Measurements from ENCODE around the gene HSF4. TPM values are rescaled to one million over a fixed set of nuclear protein-coding genes. Genes with fewer than 3 reads are reported as not detected.
A peak's percentile ranks its signal among the peaks of the same experiment; 100 is the strongest.

The HSF4 gene
- total RNA-seq, 1 donor from 2014 or later = 11.1 TPM

- Mint-ChIP-seq H3K27me3 (peaks cover 22% of the 10 kb centered on the region), H3K4me3 (no peak overlapping the region), H3K36me3 (peaks cover 23% of the 10 kb centered on the region), H3K4me1 (ENCODE audit: unreplicated experiment) (no peaks in the 10 kb centered on the region), H3K9me3 (no peaks in the 10 kb centered on the region), H3K27ac (no peak overlapping the region)
- TF ChIP-seq CTCF (conservative IDR thresholded peaks at IDR 0.05) = no peak
- DNase-seq (ENCODE audit: extremely low spot score, unreplicated experiment) = no peak
Measured at GRCh38 chr16:67147437-67148140, 17.0 kb upstream of the HSF4 start.

GRCh38 chr16:67148221-67148620 lies 16.3 kb upstream of the HSF4 start:
- Mint-ChIP-seq H3K36me3 (peaks cover 23% of the 10 kb centered on the region), H3K27ac (no peak overlapping the region), H3K9me3 (no peaks in the 10 kb centered on the region), H3K27me3 (peaks cover 29% of the 10 kb centered on the region), H3K4me3 (peak overlapping the region; percentile 37), H3K4me1 (ENCODE audit: unreplicated experiment) (no peaks in the 10 kb centered on the region)
- TF ChIP-seq CTCF (conservative IDR thresholded peaks at IDR 0.05) = no peak
- no peak for DNase-seq (ENCODE audit: extremely low spot score, unreplicated experiment)

GRCh38 chr16:67148656-67149275 lies 15.8 kb upstream of the HSF4 start:
- Mint-ChIP-seq H3K36me3 (peaks cover 20% of the 10 kb centered on the region), H3K9me3 (no peaks in the 10 kb centered on the region), H3K4me3 (peak overlapping the region; percentile 37), H3K27me3 (peaks cover 34% of the 10 kb centered on the region), H3K4me1 (ENCODE audit: unreplicated experiment) (no peaks in the 10 kb centered on the region), H3K27ac (no peak overlapping the region)
- no peak for DNase-seq (ENCODE audit: extremely low spot score, unreplicated experiment)
- TF ChIP-seq CTCF (conservative IDR thresholded peaks at IDR 0.05) = no peak

GRCh38 chr16:67149276-67150046 lies 15.1 kb upstream of the HSF4 start:
- peaks cover 41% of the 10 kb centered on the region for H3K27me3 Mint-ChIP-seq
- TF ChIP-seq CTCF (conservative IDR thresholded peaks at IDR 0.05) = no peak
- H3K36me3 Mint-ChIP-seq = peaks cover 16% of the 10 kb centered on the region
- H3K4me3 Mint-ChIP-seq = peak overlapping the region; percentile 37
- no peak overlapping the region for H3K27ac Mint-ChIP-seq
- H3K4me1 Mint-ChIP-seq (ENCODE audit: unreplicated experiment) = no peaks in the 10 kb centered on the region
- no peaks in the 10 kb centered on the region for H3K9me3 Mint-ChIP-seq
- DNase-seq (ENCODE audit: extremely low spot score, unreplicated experiment) = no peak

- DNase-seq (ENCODE audit: extremely low spot score, unreplicated experiment) = no peak
- no peaks in the 10 kb centered on the region for H3K4me1 Mint-ChIP-seq (ENCODE audit: unreplicated experiment)
Measured at GRCh38 chr16:67150047-67150832, 14.3 kb upstream of the HSF4 start.

More at GRCh38 chr16:67150047-67150832, 14.3 kb upstream of the HSF4 start:
- Mint-ChIP-seq H3K4me3 (peak overlapping the region; percentile 85), H3K27me3 (peaks cover 43% of the 10 kb centered on the region), H3K9me3 (no peaks in the 10 kb centered on the region), H3K27ac (no peak overlapping the region), H3K36me3 (peaks cover 12% of the 10 kb centered on the region)
- TF ChIP-seq CTCF (conservative IDR thresholded peaks at IDR 0.05) = peak; percentile 52

Data from type B pancreatic cell (in vitro differentiated cells).